Epithelial cell of proximal tubule (primary cell): ENCODE data around the gene PIK3C2A. TPM values are rescaled to one million over a fixed set of nuclear protein-coding genes. Genes with fewer than 3 reads are reported as not detected.
"Not testable (repeated sequence)": the region's sequence is repeated elsewhere in the genome, so short reads cannot be mapped to it uniquely, and the experiment has no call there.

Experiments used
- DNase-seq: peaks from one replicate; pipeline ENCODE4 v3.0.0-alpha.2; 2011; ENCODE audit warnings: low read depth
- H3K4me3 ChIP-seq: 2 replicates; pipeline ENCODE4 v1.5.1; 2011; ENCODE audit warnings: low read depth, mild to moderate bottlenecking, low read length
- CTCF ChIP-seq: conservative IDR thresholded peaks from 2 replicates; pipeline ENCODE4 v1.5.1; 2012; ENCODE audit warnings: low read depth, mild to moderate bottlenecking, low read length
- total RNA-seq: library from RNA; depleted of rRNA; stranded (reverse); fragments of >200 nt; gene quantifications from 2 replicates; pipeline ENCODE4 v1.2.3, GENCODE V29; 2015

The PIK3C2A gene
- 33.6 and 37.5 TPM in 2 replicates for total RNA-seq

GRCh38 chr11:17207317-17208256 is at the start of gene PIK3C2A:
TSS of gene PIK3C2A (minus strand) at chr11:17207986. CDS start at chr11:17169741, 38,245 bp downstream.
- no peak for TF ChIP-seq CTCF
- H3K4me3 ChIP-seq: peak within 1 kb of the TSS; percentile 95
- no peak for DNase-seq

DNA sequence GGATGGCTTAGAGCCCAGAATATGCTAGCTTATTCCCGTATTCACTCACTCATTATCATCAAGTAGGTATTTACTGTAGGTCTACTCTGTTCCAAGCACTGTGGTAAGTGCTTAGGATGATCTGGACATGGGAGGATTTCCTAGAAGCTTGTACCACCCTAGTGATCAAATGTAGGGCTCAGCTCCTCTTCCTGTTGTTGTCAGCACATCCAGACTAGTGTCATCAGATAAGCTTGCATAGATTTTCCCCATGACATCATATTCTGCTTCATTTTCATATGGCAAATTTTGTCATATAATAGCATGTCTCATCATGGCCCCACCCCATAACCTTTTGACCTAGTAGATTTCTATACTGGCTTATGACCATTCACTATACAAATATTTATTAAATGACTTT is 49.4 kb upstream of the PIK3C2A start:
- TF ChIP-seq CTCF: no peak
- no peak for DNase-seq
- no peak overlapping the region for H3K4me3 ChIP-seq

GRCh38 chr11:17256512-17256911 is 48.7 kb upstream of the PIK3C2A start:
- TF ChIP-seq CTCF: no peak
- no peak for DNase-seq
- no peak overlapping the region for H3K4me3 ChIP-seq

DNA sequence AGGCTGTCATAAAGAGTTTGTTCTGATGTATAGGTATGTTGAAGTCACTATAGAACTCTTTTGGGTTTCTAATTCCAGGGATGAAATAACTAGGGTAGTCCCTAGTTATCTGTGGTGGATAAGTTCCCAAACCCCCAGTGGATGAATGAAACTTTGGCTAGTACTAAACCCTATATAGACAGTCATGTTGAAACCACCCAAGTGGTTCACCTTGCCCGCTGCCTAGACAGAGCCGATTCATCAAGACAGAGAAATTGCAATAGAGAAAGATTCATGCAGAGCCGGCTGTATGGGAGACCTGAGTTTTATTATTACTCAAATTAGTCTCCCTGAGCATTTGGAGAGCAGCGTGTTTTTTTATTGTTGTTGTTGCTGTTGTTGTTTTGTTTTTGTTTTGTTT is 44.9 kb upstream of the PIK3C2A start:
- no peak overlapping the region for H3K4me3 ChIP-seq
- TF ChIP-seq CTCF: no peak
- DNase-seq: no peak

- H3K4me3 ChIP-seq: no peak overlapping the region
- no peak for TF ChIP-seq CTCF
- no peak for DNase-seq
These were observed 43.0 kb upstream of the PIK3C2A start for GRCh38 chr11:17250561-17251350.

DNA sequence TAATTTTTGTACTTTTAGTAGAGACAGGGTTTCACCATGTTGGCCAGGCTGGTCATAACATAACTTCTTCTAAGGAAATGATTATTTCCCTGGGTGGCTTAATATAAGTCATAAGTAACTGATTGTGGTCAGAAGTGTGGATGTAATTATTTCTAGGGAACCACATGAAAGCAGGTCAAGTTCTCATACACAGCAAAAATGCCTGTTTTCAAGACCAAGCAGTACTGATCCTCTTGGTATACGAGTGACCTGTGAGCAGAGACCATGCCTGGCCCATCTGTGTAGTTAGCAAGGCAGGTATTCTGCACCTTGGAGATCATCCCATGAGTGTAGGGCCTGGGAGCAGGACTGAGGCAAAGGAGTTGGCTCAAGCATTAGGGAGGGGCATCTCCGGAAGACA is 36.3 kb upstream of the PIK3C2A start:
- TF ChIP-seq CTCF: no peak
- DNase-seq: no peak
- H3K4me3 ChIP-seq: no peak overlapping the region

DNA sequence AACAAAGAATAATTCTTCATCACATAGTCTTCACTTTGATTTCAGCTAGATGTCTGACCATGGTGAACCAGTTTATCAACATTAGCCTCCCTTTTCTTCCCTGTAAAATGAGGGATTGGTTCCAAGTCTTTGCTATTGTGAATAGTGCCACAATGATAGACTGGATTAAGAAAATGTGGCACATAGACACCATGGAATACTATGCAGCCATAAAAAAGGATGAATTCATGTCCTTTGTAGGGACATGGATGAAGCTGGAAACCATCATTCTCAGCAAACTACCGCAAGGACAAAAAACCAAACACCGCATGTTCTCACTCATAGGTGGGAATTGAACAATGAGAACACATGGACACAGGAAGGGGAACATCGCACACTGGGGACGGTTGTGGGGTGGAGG is 35.2 kb upstream of the PIK3C2A start:
- not testable (repeated sequence) for DNase-seq, H3K4me3 ChIP-seq
